K562 (cell line): ENCODE data around the gene SMAD3.

Experiments
- BRD4 ChIP-seq: fragments of 200-600 bp; sonication (generic); IDR thresholded peaks from 2 replicates; pipeline ENCODE4 v1.6.1; 2017; ENCODE audit warnings: inconsistent platforms
- CBX8 ChIP-seq: fragments of 200-600 bp; sonication (generic); IDR thresholded peaks from 2 replicates; pipeline ENCODE4 v1.6.1; 2012; ENCODE audit warnings: borderline replicate concordance, mixed run types, low read depth, mild to moderate bottlenecking, moderate library complexity, mixed read lengths, low read length, control low read depth, inconsistent platforms; ENCODE audit not compliant: poor library complexity, severe bottlenecking; ENCODE audit errors: extremely low read depth
- HLTF ChIP-seq: fragments of 450-650 bp; IDR thresholded peaks from 2 replicates; pipeline ENCODE4 v1.6.1; 2016
- MCM3 ChIP-seq: fragments of 450-650 bp; IDR thresholded peaks from 2 replicates; pipeline ENCODE4 v1.6.1; 2016
- NFIC ChIP-seq: fragments of 450-650 bp; IDR thresholded peaks from 2 replicates; pipeline ENCODE4 v1.6.1; 2017; ENCODE audit warnings: mild to moderate bottlenecking, inconsistent platforms
- PHF8 ChIP-seq: fragments of 200-600 bp; sonication (generic); IDR thresholded peaks from 2 replicates; pipeline ENCODE4 v1.6.1; 2012; ENCODE audit warnings: mixed run types, mild to moderate bottlenecking, inconsistent platforms, low read length, moderate library complexity, borderline replicate concordance
- TBP ChIP-seq: optimal IDR thresholded peaks from 2 replicates; pipeline ENCODE3; 2011; ENCODE audit warnings: low read depth, low read length, improper control_type of control experiment
- TCF3 ChIP-seq: sonication (generic); formaldehyde crosslinking; IDR thresholded peaks from 2 replicates; pipeline ENCODE4 v1.4.0; 2020; ENCODE audit warnings: mild to moderate bottlenecking, missing genetic modification reagents
- ZNF780A ChIP-seq: fragments of 250-450 bp; sonication (Bioruptor Pico); IDR thresholded peaks from 2 replicates; pipeline ENCODE4 v1.5.0; 2021; ENCODE audit warnings: mild to moderate bottlenecking
- TF ChIP-seq, protein P1 (sequence below), 2 experiments: fragments of 450-650 bp; formaldehyde crosslinking in 1 of 2; IDR thresholded peaks; 2 replicates each; pipeline versions ENCODE4 v1.4.0 to v1.6.1; 2014 to 2020; ENCODE audit warnings: mild to moderate bottlenecking in 2 of 2, borderline replicate concordance in 1 of 2, low read depth in 1 of 2
- TF ChIP-seq, protein P2 (sequence below), 3 experiments: IDR thresholded peaks in 2 of 3; conservative IDR thresholded peaks in 1 of 3; 2 replicates each; pipeline ENCODE4 v1.5.1; 2011 to 2012; ENCODE audit warnings: low read length in 3 of 3, mild to moderate bottlenecking in 3 of 3, control low read depth in 2 of 3, improper control_type of control experiment in 1 of 3, inconsistent platforms in 1 of 3, low read depth in 1 of 3, mixed read lengths in 1 of 3, moderate library complexity in 1 of 3; ENCODE audit not compliant: insufficient read depth in 2 of 3

DNA sequence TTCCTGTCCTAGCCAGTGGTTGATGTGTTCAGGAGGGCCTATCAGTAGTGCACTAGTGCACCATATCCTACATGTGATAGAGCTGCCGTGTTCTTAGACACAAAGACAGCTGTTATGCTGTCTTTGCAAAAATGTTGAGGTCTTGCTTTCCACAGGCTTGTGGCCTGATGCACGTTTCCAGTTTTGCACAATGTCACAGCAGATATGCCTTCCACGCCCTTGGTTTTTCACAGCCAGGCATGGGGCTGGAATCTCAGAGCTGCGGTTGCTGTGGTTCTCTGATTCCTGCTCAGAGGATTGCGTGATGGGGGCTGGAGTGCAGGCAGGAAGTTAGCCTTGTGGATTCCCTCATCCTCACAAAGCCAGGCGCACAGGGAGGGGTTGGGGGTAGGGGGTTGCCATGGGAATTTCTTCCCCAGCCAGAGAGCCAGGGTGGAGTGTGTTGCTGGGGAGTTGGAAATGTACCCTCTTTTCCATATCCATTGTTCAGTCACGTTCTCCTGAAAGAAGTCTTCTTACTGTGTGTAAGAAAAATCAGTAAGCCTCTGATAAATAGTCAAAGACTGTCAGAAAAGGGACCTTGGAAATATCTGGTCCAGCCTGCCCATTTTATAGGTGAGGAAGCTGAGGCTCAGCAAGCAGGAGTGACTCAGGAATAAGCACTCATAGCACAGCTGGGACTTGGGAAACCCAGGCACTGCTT, 79.4 kb downstream of the SMAD3 start:
- TF ChIP-seq TCF3 (CRISPR knock-in tag), result no peak
- no peak for TF ChIP-seq TBP
- no peak for TF ChIP-seq ZNF780A
- TF ChIP-seq, protein P1, sequence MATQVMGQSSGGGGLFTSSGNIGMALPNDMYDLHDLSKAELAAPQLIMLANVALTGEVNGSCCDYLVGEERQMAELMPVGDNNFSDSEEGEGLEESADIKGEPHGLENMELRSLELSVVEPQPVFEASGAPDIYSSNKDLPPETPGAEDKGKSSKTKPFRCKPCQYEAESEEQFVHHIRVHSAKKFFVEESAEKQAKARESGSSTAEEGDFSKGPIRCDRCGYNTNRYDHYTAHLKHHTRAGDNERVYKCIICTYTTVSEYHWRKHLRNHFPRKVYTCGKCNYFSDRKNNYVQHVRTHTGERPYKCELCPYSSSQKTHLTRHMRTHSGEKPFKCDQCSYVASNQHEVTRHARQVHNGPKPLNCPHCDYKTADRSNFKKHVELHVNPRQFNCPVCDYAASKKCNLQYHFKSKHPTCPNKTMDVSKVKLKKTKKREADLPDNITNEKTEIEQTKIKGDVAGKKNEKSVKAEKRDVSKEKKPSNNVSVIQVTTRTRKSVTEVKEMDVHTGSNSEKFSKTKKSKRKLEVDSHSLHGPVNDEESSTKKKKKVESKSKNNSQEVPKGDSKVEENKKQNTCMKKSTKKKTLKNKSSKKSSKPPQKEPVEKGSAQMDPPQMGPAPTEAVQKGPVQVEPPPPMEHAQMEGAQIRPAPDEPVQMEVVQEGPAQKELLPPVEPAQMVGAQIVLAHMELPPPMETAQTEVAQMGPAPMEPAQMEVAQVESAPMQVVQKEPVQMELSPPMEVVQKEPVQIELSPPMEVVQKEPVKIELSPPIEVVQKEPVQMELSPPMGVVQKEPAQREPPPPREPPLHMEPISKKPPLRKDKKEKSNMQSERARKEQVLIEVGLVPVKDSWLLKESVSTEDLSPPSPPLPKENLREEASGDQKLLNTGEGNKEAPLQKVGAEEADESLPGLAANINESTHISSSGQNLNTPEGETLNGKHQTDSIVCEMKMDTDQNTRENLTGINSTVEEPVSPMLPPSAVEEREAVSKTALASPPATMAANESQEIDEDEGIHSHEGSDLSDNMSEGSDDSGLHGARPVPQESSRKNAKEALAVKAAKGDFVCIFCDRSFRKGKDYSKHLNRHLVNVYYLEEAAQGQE (IDR thresholded peaks at IDR 0.05; ENCODE audit: borderline replicate concordance), result no peak
- TF ChIP-seq, protein P1 (CRISPR knock-in tag; IDR thresholded peaks at IDR 0.05; ENCODE audit: low read depth), result no peak
- TF ChIP-seq, protein P2, sequence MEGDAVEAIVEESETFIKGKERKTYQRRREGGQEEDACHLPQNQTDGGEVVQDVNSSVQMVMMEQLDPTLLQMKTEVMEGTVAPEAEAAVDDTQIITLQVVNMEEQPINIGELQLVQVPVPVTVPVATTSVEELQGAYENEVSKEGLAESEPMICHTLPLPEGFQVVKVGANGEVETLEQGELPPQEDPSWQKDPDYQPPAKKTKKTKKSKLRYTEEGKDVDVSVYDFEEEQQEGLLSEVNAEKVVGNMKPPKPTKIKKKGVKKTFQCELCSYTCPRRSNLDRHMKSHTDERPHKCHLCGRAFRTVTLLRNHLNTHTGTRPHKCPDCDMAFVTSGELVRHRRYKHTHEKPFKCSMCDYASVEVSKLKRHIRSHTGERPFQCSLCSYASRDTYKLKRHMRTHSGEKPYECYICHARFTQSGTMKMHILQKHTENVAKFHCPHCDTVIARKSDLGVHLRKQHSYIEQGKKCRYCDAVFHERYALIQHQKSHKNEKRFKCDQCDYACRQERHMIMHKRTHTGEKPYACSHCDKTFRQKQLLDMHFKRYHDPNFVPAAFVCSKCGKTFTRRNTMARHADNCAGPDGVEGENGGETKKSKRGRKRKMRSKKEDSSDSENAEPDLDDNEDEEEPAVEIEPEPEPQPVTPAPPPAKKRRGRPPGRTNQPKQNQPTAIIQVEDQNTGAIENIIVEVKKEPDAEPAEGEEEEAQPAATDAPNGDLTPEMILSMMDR (IDR thresholded peaks at IDR 0.05 in 2 of 3, conservative IDR thresholded peaks at IDR 0.05 in 1 of 3; ENCODE audit: insufficient read depth in 2 of 3, low read depth in 1 of 3, low read length in 3 of 3), result no peak
- TF ChIP-seq PHF8, result no peak
- no peak for TF ChIP-seq HLTF
- no peak for TF ChIP-seq BRD4
- TF ChIP-seq MCM3, result no peak
- no peak for TF ChIP-seq NFIC
- no peak for TF ChIP-seq CBX8
